GM19240 (cell line): ENCODE results near the gene FASTK.

Experiments used
- DNase-seq: peaks from one replicate; pipeline ENCODE4 v3.0.0; 2011; ENCODE audit warnings: low spot score; ENCODE audit not compliant: insufficient read length

FASTK gene

DNA sequence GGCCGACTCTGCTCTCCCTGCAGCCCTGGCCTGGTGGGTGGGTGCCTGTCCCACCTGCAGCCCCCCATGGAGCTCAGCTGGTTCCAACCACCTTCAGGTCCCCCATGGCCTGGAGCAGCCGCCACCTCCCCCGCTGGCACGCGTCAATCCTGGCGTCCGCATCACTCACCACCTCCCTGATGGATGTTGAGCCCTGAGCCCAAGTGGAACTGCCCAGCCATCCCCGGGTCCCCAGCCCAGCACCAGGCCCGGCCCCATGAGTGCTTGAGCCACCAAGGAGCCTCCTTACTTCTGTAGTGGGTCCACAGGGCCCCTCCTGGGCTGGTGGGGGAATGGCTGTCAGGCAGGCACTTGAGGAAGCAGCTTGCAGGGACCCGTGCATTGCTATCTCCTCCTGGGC lies 20.3 kb upstream of the FASTK start:
- no peak for DNase-seq

DNA sequence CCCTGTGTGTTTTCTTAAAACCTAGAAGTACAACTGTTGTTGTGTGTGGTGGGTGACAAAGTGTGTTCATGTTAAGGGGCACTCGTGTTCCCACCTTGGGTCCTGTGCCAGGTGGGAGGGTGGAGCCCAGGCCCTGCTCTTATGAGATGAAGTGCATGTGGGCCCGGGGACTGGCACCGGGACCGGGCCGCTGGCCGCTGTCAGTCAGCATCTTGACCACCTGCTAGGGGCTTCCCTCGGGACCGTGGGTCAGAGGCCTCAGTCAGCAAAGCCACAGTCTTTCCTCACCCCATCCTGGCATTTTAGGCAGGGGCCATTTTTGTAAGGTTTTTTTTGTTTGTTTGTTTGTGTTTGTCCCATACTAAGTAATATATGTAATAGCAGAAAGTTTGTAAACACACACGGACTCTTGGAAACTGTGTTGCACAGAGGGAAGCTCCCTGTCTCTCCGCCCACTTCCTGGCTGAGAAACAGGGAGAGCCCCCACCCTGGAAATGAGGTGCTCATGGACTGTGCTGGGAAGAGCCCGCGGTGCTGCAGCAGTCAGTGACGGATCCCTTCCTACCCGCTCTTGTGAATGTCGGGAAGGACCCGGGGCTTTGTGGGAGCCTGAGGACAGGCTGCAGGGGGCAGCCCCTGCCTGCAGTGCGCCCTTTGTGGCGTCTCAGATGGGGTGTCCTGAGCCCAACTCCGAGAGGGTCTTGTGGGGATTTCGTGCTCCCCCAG lies 19.0 kb upstream of the FASTK start:
- DNase-seq: no peak

DNA sequence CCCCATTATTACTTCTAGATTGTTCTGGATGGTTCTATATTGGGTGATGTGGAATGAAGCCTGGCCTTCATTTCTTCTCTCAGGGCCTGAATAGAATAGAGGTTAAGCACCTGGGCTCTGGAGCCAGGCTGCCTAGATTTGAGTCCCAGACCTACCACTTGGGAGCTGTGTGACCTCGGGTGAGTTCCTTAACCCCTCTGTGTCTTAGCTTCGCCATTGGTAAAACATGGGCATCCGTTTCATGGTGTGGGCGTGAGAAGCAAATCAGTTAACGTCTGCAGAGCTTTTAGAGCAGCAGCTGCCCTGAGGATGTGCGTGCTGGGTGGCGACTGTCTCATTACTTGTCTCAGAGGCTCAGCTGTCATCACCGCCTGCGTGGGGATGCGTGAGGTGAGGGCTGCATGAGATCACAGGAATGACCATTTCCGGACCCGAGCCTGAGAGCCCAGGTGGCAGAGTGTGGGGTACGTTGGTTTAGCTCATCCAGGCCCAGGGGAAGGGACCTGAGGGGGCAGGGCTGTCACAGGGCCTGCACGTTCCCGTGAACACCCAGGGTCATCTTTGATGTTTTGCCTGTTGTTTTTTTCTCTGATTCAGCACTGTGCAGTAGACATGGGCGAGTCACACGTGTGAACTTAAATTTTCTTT lies 15.3 kb upstream of the FASTK start:
- DNase-seq: no peak

DNA sequence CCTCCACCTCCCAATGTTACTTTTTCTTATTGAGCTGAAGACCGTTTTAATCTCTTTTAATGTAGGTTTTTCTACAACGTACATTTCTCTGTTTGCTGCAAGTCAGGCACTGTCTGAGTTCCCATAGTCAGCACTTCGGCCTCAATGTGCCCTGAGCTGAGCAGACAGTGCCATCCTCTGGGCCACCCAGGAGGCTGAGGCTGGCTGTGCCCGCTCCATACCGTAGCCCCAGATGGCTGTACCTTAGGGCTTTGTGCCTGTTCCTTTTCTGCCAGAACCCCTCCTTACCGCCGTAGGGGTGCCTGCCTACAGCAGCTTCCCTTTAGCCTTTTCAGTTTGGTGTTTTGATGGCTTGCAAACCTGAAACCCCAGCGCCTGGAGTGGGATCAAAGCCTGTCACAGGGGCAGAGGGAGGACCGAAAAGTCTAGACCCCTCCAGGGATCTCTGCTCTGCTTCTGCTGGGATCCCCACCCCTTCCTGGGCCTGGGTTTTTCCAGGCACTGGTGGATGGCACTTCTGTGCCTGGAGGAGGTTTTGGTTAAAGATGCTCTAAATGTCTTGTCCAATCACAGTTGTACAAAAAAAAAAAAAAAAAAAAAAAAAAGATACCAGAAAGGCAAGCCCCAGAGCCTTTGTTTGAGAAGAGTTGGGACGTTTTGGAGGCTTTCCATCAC lies 14.7 kb upstream of the FASTK start:
- DNase-seq: no peak

DNA sequence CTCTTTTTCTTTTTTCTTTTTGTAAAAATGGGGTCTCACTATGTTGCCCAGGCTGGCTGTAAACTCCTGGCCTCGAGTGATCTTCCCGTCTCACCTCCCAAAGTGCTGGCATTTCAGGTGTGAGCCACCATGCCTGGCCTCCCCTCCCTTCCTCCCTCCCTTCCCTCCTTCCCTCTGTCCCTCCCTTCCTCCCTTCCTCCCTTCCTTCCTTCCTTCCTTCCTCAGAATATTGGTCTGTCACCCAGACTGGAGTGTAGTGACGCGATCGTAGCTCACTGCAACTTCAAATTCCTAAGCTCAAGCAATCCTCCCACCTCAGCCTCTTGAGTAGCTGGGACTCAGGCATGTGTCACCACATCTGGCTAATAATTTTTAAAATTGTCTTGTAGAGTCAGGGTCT lies 14.1 kb upstream of the FASTK start:
- no peak for DNase-seq

DNA sequence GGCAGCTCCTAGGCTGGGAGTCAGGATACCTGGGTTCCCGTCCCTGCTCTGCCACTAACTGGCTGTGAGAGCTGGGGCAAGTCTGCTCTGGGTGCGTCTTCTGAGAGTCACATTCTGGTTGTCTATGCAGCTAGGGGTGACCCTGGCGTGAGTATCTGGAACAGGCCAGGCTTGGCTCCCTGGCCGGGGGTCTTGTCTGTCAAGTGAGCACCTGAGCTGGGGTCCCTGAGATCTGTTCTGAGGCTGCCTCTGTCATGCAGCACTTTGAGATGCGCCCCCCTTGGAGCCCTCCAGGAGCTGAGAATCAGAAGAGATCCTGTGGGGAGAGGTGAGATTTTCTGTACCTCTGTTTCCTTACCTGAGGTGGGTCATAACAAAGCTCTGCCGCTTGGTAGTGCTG lies 13.1 kb upstream of the FASTK start:
- DNase-seq: no peak

DNA sequence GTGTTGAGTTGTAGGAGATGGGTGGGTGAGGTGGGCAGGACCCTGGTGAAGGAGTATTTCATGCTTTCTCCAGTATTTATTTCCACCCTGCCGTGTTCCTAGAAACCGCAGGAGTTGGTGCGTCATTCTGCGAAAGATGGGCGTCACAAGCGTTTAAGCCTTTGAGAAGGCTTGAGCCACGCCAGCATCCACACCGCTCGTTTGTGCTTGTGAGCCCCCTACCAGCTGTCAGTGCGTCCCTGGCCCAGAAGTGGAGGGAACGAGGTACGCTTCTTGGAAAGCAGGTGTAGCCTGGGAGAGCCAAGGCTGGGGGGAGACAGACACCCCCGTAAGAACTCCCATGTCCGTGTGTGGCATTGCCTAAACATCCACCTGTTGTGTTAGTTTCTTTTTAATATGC lies 11.4 kb upstream of the FASTK start:
- no peak for DNase-seq

DNA sequence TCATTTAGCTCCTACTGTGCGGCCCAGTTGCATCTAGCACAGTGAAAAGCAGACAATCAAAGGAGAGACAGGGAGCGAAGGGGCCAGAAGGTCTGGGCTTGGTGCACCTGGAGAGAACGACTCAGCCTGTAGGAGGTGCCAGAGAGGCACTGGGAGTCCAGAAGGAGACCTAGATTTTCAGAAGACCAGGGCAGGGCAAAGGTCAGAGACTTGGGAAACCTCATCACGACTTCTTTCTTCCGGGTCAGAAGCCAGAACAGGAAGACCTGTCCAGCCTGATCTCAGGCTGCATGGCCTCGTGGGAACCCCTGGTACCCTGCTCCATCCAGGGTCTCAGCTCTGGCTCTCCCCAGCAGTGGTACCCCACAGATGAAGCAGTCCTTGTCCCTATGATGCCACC lies 10.8 kb upstream of the FASTK start:
- no peak for DNase-seq

DNA sequence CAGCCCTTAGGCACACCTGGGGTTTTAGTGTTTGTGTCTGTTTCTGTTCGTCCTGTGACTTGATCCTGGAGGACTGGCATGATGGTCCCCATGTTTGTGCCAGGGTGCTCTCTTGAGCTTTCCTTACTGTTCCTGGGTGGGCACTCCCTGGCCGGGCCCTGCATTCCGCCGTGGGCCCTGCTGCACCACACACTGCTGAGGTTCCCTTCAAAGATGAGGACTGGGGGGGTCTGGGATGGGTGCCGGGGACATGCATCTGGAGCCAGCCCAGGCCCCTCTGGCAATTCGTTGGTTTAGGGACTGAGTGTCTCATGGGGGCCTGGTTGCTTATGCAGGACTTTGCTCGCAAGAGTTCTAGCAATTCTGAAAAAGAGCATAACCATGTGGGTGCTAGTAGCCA lies 10.4 kb upstream of the FASTK start:
- no peak for DNase-seq

DNA sequence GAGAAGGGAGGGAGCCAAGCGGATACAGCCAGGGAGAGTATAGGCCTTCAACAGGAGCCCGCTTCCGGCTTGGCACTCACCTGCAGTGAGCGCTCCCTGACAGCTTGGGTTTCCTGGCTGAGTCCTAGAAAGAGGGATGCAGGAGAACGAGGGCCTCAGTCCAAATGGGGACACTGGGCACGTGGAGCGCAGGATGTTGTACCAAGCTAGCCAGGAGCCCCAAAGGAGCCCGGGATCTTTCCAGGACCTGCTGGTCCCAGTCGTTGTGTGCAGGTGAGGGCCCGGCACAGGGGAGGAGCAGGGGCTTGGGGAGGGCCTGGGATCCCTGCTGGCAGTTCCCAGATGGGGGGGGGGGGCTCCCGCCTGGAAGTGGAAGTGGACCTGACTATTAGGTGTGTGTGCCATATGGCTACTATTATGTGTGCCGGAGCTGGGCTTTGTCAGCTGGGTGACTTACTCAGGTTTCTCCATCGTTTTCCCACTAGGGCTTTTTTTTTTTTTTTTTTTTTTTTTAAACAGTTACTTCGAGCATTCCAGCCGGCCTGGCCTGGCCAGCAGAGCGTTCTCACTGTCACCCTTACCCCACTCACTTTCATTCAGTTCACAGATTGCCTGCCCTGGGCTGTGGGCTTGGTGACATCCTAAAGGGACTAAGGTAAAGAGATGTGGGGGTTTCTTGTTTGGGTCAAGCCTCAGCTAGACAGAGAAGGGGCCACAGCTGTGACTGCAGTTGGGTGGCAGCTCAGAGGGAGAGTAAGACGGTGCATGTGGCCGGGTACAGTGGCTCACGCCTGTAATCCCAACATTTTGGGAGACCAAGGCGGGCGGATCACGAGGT lies 9.5 kb upstream of the FASTK start:
- no peak for DNase-seq

DNA sequence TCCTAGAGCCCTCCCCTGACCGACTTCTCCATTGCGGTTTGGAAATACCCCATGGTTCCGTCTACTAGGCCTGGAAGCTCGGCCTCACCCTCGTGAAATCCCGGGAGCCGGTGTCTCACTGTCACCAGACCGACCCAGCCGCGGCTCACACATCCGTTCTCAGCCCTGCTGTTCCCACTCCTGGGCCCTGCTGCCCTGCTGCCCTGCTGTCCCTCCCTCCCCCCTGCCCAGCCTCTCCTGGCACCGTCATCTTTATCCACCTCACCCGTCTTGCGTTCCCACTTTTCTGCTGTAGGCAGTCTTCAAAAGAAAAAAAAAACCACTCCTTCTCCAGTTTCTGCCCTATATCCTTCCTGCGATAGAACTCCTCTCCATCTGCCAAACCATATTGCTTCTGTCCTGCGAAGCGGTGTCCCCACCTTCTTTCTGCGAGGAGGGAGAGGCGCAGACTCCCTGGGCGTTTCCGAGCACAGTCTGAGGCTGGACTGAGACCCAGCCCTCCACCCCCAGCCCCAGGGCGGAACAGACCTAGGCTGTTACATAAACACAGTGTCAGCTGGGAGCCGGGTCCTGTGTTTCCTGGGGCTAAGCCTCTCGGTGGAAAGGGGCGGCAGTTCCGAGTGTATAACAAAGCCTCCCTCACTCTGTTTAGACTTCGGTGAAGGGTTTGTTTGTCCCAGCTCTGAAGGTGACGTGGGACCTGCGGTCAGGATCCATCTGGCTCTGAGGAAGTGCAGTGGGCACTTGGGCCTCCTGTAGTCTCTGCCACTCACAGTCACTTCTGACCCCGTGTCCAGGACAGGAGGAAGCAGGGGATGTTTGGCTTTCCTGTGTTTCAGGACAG lies 8.5 kb upstream of the FASTK start:
- no peak for DNase-seq

DNA sequence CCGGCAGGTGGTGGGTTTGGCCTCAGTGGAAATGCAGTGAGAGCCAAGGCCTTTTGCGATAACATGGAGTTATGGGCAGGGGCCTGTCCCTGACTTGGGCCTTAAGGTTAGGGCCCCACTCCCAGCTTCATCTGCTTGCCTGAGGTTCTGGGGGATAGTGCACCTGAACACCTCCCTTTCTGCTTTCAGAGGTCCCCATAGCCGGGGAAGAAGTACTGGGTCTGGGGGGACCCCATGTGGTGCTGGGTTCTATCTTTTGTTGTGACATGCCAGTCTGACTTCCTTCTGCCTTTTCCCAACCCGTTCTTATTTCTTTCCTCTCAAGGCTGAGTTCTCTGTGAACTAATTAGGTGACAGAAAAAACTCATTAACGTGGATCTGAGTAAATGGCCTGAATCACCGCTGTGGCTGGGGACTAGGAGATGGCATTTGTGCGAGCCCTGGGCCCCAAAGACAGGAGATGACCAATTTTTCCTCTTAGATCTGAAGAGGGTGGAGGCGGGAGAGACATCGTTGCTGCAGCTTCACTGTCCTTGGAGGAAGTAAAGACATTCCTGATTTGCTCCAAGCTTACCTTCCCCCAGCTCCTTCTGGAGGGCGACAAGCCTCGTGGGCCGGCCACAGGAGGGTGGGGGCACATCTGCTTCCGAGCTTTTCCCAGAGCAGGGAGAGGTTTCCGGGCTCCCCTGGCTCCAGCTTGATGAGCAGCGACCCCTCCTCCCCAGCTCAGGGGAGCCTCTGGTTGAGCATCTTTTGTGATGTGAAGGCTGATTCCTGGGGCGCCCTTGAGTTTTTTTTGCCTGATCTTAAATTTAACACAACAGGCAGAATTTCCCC lies 7.6 kb upstream of the FASTK start:
- no peak for DNase-seq

DNA sequence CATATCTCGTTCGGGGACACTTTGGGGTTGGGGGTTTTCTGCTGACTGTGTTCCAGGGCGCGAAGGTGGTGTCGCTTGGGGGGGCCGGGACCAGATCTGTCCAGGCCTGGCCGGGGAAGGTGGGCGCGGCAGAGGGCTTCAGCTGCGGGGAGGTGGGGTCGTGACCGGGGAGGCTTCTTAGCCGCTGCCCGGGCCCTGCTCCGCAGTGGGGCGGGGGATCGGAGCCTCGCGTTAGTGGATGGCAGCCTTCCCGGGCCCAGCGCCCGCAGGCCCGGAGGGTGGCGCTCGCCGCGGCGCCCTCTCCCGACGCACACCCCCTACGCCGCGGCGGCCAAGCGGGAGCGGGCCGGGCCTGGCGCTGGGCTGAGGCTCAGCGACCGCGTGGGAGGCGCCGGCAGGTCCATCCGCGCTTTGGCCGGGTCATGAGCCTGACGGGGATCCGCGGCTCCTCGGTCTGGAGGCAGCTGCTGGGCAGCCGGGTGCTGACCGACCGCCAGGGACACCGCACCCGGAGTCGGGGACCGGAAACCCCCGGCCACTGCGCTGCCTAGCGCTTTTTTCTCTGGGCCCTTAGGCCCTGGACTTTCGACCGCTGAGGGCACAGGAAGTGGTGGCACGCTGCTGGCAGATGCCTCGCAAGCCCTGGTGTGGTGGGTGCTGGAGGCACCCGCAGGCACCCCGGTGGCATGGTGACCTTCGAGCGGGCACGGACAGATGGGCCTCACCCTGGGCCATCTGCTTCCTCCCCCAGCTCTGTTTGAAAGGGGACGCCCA lies 6.8 kb upstream of the FASTK start:
- DNase-seq: no peak

DNA sequence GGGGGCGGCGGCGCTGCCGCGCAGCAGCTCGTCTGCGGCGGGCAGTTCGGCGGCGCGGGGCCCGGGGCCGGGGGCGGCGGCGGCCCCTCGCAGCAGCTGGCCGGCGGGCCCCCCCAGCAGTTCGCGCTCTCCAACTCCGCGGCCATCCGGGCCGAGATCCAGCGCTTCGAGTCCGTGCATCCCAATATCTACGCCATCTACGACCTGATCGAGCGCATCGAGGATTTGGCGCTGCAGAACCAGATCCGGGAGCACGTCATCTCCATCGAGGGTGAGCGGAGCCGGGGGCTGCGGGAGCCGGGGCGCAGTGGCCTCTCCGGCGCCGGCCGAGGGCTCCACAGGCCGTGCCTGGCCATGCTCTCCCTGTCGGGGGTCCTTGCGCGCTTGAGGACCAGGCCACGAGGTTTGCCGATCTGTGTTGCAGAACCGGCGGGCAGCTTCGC lies 6.2 kb upstream of the FASTK start:
- no peak for DNase-seq

DNA sequence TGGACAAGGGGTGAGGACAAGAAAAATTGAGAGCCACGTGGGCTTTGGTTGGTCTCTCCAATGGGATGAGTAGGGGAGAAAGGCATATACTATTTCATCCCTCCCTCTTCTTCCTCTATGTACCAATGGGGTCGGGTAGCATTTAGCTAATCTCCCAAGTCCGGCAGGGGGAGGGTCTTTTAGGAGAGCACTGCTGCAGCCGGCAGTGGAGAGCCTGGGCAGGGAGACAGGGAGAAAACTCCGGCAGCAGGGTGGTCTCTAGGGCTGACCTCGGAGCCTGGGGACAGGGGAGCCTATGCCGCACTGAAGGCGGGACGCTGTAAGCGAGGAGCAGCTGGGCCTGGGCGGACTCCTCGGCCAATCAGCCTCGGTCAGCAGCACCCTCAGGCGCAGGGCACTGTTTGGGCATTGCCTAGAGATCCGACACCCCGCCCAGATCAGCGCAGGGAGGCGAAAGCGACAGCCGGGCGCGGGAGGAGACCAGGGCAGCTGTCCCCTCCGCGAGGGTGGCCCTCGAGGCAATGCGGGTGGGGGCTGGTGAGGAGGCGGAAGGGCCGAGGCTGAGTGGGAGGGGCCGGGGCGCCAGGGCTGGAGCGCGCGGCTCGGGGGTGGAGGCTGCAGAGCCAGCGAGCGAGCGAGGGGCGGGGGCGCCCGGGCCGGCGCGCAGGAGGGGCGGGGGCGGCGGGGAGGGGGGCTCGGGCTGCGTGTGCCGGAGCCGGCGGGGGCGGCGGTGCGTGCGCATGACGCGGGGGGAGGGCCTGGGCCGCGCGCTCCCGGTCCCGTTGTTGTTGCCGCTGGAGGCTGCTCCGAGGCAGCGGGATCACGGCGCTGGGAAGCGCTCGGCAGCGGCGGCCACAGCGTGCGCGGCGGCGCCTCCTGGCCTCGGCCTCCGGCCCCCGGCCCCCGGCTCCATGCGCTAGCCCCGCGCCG lies 5.3 kb upstream of the FASTK start, which contains the start of gene AGAP3:
AGAP3 (plus strand) TSS at position 785 of the 930 bp plus-strand sequence. CDS start 267 bp downstream, outside the sequence.
- peak; percentile 85 for DNase-seq

DNA sequence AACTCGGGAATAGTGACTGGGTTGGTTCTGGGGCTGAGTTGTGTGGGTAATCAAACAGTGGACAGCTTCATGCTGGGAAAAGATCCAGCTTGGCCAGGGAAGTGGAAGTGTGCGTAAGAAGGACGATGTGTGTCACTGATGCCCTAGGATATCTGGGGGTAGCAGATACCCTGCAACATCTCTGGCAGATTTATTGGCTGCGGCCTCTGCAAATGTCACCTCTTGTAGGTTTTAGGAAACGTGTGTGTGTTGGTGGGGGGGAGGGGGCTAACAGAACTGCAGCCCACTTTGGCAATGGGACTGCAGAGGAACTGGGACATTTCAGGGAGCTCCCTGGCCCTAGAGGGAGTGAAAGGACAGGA lies 4.7 kb upstream of the FASTK start:
- no peak for DNase-seq

DNA sequence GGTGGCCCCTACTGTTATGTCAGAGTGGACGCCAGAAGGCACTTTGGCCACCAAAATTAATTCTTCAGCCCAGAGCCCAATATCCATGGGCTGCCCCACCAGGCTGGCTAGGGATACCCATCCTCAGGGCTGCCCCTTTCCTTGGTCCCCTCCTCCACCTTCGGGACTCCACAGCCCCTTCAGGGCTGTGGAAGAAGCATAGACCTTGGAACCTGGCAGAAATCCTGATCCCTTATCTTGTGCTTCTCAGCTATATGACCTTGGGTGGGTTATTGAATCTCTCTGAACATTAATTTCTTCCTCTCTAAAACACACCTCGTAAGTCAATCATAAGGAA lies 3.2 kb upstream of the FASTK start:
- DNase-seq: no peak
